SHP77 treated with DMSO at 0.1 percent for 48 hours (cell line): ENCODE measurements around the gene STX18.
A peak's percentile ranks its signal among the peaks of the same experiment; 100 is the strongest.
"Not testable (repeated sequence)": the region's sequence is repeated elsewhere in the genome, so short reads cannot be mapped to it uniquely, and the experiment has no call there.

Source experiments
- DNase-seq: peaks from one replicate; lab custom pipeline; 2025; lab: John Stamatoyannopoulos, UW

Gene STX18

DNA sequence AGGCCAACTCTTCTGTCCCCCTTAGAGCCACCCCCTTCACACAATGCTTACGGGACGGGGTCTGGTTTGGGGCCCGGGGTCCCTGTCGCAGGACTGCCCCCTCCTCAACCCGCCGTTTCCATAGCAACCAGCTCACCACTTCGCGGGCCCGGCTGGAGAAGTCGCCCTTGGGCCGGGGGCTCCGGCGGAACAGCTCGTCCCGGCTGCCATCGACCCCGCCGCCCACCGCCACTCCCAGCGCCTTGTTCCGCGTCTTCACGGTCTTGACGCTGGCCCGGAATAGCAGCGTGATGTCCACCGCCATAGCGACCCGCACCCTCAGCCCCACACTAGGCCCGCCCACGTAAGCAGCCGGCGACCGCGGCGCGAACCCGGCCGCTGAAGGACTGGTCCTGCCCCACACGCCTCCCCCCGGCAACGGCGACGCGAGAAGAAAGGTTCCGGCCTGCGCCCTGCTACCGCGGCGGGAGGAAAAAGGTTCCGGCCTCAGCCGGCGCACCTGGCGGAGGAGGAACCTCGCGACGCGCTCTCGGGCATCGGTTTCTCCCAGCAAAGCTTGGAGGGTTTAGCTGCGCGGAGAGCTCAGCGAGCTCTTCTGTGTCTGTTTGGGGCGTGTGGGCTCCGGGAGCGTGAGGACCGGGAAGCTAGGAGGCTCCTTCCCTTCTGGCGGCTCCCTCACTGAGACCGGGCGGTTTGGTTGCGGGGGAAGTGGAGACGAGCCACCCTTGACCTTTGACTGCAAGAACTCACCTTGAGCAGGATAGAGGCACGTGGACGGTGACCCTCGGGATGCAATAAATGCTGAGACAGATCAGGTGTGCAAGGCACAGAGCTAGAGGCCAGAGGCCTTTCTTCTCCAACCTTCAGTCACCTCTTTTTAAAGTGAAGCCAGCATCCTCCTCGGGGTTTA, at the start of gene STX18:
Gene STX18, minus strand, starts transcription at position 388 of the 910 bp plus-strand sequence. Its CDS starts 84 bp downstream, at position 304.
- peak; percentile 47 for DNase-seq

DNA sequence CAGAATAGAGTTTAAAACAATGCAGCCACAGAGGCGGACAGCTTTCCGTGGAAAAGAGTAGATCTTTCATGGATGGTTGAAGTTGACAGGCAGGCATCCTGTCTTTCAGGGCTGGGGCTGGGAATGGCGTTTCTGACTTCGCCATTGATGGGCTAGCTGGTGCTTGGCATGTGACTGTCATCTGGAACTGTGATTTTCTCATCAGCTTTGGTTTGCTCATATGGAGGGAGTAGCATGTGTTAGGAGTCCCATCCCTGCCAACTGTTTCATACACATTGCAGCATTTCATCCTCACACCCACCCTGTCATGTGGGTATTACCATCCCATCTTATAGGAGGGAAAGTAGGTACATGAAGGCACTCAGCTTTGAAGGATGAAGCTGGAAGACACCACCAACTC, 49.2 kb upstream of the STX18 start:
- no peak for DNase-seq

DNA sequence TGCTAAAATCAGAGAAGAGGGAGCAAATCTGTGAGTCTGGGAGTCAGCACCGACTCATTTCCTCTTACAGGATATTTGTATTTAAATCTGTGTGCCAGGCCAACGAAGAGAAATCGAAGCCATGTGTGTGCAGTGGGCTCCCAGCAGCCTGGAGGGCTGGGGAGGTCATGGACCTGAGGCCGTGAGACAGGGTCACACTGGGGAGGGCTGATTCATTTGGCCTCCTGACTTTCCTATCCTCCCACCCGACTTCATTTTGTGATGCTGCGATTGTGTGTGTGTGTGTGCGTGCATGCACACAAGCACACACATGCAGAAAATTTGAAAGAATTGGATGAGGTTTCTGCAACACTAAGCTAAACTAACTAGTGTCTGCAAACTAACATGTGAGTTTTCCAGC, 48.7 kb upstream of the STX18 start:
- DNase-seq, result no peak

DNA sequence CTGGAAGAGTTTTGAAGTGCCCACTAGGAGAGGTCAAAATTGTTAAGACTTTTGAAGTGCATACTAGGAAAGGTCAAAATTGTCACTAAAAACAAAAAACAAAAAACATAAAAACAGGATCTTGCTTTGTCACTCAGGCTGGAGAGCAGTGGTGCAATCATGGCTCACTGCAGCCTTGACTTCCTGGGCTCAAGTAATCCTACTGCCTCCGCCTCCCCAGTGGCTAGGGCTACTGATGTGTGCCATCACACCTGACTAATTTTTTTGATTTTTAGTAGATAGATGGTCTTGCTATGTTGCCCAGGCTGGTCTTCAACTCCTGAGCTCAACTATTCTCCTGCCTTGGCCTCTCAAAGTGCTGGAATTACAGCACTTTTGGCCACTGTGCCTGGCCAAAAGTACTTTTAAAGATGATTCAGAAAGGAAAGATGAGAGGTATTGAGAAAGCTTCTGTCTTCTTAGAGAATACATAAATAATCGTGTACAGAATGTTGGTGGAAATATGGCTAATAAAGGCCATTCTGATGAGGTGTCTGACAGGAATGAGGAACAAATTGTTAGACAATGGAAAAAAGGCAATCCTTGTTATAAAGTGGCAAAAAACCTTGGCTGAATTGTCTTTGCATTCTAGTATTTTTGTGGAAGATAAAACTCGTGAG, 43.3 kb upstream of the STX18 start:
- DNase-seq, result no peak

DNA sequence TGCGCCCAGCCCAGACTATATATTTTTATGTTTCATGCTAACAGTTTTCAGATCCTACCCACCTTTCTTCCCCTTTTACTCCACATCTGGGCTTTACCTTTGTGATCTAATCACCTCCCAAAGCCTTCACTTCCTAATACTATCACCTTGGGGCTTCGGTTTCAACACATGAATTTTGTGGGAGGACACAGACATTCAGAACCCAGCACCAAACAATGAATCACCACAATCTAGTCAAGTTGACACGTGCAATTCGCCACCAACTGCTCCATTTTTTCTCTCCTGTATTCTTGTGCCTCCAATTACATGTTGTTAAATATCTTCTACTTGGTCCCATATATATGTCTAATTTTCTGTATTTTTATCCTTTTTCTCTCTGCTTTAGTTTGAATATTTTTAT, 41.8 kb upstream of the STX18 start:
- no peak for DNase-seq

DNA sequence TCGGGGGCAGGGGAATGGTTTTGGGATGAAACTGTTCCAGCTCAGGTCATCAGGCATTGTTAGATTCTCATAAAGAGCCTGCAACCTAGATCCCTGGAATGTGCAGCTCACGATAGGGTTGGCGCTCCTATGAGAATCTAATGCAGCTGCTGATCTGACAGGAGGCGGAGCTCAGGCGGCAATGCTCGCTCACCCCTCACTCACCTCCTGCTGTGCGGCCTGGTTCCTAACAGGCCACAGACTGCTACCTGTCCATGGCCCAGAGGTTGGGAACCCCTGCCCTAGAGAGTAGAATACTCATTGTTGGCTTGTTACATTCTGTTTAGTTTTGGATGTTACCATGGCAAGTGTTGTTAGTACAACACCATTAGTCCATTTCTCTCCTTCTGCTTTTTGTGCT, 40.8 kb upstream of the STX18 start:
- DNase-seq, result no peak

DNA sequence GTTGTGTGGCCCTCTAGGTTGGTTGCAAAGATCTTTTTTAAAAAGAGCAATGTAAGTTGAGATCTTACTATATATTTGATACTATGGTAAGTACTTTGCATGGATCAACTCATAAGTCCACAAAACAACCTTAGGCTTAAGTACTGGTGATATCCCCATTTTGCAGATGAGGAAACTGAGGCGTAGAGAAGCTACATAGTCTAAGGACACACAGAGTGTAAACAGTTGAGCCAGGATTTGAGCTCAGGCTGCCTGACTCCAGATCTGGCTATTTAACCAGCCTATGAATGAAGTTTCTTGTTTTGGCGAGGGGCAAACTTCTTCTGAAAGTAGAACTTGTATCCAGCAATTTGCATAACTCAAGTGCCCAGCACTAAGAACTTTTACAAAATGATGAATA, 38.6 kb upstream of the STX18 start:
- DNase-seq, result no peak

DNA sequence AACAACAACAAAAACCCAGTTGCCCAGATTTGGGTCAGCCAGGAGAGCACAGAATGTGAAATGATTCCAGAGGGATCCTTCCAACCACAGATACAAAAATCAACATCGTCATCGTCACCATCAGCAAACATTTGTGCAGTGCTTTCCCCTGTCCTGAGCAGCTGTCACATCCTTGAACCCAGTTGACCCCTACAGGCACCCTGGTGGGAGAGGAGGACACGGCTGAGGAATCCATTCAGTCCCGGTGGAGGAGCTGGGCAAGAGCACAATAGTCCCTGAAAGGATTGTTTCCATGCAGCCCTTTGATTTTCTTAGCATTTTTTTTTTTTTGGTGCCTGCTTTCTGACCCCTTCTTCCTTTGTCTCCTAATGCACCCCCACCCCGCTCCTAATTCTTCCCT, 37.1 kb upstream of the STX18 start:
- DNase-seq, result no peak

DNA sequence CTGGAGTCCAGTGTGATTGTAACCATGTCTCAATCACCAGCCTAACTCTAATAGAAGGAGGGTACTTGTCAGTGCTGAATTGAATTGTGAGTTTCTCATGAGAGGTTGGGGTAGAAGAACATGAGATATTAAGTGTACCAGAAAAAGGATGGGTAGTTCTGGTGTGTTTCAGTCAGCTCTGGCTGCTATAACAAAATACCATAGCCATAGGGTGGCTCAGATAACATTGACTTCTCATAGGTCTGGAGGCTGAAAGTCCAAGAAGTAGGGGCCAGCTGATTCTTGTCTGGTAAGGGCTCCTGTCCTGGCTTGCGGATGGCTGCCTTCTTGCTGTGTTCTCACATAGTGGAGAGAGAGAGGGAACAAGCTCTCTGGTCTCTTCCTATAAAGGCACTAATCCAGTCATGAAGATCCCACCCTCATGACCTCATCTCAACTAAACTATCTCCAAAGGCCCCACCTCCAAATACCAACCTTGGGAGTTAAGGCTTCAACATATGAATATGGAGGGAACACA, 35.6 kb upstream of the STX18 start:
- no peak for DNase-seq

DNA sequence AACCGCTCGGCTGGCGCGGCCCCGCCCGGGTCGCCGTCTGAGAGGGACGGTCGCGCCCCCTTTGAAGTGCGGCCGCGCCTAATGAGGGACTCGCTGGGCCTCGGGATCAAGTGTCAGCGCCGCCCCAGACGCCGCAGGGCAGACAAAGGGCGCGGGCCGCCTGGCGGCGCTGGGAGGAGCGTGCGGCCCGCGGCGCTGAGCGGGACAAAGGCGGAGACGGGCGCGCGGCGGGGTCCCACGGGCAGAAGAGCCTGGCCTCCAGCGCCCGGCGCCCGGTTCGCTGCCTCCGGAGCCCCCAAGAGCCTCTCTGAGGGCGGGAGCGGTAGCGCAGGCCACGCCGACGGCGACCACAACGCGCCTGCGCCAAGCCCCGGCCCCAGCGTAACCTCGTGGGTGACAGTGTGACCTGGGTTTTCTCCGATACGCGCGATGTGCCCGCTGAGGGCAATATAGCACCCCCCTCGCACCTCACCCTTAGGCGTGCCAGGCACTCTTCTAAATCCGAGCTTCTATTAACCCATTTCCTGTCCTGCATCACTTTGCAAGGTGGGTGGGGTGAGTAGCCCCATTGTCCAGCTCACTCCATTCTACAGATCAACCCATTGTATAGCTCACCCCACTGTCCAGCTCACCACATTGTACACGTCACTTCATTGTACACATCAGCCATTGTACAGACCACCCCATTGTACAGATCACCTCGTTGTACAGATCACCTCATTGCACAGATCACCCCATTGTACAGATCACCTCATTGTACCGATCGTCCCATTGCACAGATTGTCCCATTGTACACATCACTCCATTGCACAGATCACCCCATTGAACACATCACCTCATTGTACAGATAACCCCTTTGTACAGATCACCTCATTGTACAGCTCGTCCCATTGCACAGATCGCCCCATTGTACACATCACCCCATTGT, 33.7 kb upstream of the STX18 start:
- no peak for DNase-seq

DNA sequence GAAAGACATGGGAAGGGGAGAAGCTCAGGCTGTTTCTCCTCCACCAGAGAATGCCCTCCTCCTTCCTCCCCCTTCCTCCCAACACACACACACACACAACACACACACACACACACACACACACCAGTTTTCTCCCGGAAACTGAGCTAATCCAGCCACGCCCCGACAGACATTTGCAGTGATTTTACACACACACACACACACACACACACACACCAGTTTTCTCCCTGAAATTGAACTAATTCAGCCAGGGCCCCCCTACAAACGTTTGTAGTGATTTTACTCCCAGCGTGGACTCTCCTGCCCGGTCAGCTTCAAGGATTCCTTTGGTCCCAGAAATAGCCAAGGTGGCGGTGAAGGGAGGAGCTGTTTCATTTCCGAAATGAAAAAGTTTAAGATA, 32.9 kb upstream of the STX18 start:
- no peak for DNase-seq

DNA sequence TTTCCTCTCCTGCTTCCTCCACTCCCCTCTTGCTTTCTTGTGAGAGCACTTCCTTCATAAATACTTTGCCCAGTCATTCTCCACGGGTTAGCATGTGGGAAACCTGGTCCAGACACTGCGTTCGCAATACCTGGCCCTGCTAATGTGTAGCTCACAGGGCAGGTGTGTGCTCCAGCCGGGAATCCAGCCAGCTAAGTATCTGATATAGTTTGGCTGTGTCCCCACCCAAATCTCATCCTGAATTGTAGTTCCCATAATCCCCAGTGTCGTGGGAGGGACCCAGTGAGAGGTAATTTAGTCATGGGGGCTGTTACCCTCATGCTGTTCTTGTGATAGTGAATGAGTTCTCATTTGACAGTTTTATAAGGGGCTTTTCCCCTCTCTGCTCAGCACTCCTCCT, 32.2 kb upstream of the STX18 start:
- no peak for DNase-seq

DNA sequence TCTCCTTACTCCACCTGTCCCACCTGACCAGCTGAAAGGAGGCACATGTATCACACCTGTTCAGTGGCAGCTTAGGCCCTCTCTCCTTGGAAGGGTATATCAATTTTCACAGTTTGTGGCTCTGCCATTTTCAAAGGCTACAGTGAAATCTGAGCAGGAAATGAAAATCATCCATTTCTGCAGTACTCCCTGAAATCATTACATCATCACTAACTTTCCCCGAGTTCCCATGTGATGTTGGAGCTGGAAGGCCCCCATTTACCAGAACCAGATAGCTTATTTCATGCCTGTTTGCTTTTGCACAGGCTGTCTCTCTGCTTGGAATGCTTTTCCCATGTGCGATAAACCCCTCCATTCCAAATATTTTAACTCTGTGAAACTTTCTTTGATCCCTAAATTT, 31.0 kb upstream of the STX18 start:
- DNase-seq, result no peak

DNA sequence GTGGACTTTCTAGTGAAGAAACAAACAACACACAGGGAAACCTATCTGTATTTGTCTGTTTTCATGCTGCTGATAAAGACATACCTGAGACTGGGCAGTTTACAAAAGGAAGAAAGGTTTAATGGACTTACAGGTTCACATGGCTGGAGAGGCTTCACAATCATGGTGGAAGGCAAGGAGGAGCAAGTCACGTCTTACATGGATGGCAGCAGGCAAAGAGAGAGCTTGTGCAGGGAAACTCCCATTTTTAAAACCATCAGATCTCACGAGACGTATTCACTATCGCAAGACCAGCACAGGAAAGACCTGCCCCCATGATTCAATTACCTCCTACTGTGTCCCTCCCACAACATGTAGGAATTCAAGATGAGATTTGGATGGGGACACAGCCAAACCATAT, 28.0 kb upstream of the STX18 start:
- DNase-seq, result not testable (repeated sequence)

DNA sequence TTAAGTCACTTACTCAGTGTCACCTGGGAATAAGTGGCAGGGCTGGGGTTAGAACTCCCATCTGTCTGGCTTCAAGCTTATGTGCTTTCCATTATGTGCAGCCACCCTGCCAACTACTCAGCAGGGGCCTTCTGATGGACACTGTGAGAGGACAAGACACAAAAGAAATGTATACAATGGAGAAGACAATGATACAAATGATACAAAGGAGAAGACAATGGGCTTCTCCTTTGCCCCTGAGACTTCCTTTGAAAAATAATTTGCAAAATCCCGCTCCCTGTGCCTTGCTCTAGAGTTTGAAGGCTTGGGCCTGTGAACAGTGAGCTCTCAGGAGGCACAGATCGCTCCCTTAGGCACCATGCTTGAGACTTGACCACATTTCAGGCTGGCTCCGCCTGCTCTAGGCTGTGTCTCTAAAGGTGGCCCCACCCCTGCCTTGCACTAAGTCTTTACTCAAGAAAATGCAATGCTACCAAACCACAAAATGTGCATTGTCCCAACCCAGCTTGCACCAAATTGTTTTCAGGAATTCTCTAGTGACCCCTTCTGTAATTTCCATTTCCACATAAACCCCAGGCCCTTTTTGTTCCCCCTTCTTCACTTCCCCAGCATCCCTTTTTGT, 27.1 kb upstream of the STX18 start:
- DNase-seq, result no peak

DNA sequence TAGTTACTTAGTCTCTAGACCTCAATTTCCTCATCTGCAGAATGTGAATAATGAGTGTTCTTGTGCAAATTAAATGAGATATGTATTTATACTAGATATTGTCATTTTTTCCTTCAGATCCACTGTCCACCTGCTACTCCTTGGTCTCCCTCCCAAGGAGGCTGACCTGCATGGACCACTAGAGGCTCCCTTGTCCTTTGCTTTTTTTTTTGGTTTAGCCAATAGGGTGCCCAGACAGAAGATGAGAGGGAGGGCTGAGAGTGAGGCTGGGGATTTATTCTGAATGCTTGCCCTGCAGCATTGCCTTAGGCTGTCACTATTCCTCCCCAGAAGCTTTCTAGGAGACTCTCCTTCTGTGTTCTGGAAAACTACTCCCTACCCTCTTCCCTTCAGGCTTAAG, 24.5 kb upstream of the STX18 start:
- not testable (repeated sequence) for DNase-seq

DNA sequence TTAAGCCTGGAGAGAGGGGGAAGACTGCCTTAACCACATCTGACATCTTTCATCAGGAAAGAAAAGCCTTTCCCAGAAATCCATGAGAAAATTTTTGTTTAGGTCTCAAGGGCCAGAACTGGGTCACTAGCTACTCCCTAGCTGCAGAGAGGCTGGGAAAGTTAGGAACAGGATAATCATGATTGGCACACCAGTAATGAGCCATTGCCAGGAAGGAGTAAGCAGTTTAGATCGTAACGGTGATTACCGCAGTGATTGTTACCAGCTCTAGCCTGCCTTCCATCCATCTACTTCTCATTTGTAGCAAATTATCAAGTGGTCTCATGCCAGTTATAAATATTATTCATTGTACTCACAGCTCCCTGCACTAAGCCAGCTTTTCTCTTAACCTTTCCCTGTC, 22.7 kb upstream of the STX18 start:
- DNase-seq, result no peak

DNA sequence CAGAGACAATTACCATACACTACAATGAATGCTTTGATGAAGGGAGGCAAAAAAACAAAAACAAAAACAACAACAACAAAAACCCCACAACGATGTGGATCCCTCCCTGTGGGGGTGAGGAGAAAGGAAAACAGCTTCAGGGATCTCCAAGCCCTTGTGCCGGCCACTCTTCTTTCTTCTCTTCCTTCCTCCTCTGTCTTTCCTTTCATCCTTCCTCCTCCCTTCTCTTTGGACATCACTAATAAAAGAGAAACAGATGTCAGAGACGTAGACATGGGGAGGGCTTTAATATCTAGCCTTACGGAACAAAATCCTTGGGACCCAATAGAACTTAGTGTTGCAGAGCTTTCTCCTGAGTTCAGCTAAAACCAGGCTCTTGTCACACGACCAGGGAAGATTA, 18.8 kb upstream of the STX18 start:
- no peak for DNase-seq

DNA sequence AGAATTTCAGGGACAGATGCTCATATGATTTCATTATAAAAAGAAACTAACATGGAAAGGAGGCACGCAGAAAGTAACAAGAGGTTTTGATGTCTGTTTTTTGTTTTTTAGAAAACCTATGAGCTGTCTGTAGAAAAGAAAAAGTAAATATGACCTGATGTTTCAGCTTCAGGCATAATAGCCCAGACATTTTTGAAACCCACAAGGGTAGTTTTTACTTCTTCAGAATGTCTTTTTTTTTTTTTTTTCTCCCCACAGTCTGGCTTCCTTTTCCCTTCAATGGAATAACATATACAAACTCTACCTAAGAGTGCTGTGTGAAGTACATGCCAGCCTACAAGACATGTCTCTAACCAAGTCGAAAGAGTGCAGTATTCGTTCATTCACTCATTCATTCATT, 18.3 kb upstream of the STX18 start:
- DNase-seq, result no peak

DNA sequence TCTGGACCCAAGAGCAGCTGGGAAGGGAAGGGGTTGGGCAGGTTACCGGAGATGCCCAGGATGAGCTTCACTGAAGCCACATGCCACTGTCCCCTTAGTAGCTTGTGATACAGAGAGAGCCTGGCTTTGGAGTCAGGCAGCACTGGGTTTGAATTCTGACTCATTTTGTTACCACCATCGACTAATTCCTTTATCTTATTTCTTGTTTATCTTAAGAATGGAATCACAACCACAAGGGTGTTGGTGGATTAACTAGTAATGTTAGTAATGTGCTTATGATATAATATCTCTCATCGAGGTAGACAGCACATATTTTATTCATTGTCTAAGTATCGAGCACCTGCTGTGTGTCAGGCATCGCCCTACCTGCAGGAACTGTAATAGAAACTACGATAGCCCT, 17.7 kb upstream of the STX18 start:
- no peak for DNase-seq

DNA sequence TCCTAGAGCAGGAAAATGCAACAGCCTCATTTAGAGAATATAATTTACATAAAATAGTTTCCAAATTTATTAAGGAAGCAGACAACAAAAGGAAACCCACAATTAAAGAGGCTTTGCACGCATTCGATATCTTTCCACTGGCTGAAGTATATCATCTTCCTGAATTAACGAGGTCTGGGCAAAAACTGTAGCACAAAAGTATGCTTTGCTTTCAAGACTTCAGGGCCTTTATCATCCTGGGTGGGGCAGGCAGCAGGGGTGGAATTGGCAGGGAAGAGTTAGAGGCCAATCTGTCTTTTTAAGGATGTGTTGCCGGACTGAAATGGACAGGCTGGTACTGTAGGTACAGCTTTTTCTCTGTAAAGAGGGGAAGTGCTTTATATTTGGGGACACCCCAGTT, 17.0 kb upstream of the STX18 start:
- DNase-seq, result no peak

DNA sequence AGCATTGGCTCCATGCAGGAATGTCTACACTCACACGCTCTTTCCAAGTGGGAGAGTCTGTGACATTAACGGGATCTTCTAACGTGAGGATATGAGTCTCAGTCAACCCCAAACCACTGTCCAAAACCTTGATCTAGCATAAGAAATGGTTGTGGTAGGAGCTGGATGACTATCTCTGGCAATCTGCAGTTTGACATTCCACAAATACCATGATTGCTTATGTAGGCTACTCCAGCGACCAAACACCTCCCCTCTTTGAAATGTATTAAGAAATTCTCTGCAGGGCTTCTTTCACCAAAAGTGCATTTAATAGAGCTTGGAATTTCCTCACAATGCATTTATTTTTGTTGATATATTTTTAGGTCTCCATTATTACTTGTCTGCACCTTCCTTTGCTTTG, 14.1 kb upstream of the STX18 start:
- DNase-seq, result no peak
